ENCODE measurements around the gene TRIM34. TPM values are rescaled to one million over a fixed set of nuclear protein-coding genes. Genes with fewer than 3 reads are reported as not detected.

The TRIM34 gene
- total RNA-seq, 4 donors from 2014 or later = 1.5 to 9.8 (median 7.1) TPM

- no peaks in the 10 kb centered on the region for H3K9me3 ChIP-seq
- intact Hi-C loops (cut with DNase I; ENCODE audit: low total_unique reads) (no loop called here), in situ Hi-C loops (cut with MboI; ENCODE audit: low pct_ligation_motif_present in 1 of 4, low pct_unique_long_range_greater_than_20kb in 1 of 4, low sequenced_read_pairs in 3 of 4) (loop anchor here in 2 of 4 donors (25.0 kb wide), 1 partner anchor 202 kb away; the partner anchor contains the start of gene OR52N2 (in 2 of the 2))
- no peak overlapping the region for H3K4me3 ChIP-seq
- no peaks in the 10 kb centered on the region for H3K36me3 ChIP-seq
- no peaks in the 10 kb centered on the region for H3K27me3 ChIP-seq
- TF ChIP-seq CTCF (IDR thresholded peaks at IDR 0.05) = no peak
- DNase-seq = no peak
- 70 to 92% methylated on average over 5 of the region's 5 CpGs for WGBS, 2 donors (ENCODE audit: low coverage in 1 of 2)
- H3K27ac ChIP-seq = no peak overlapping the region
- H3K4me1 ChIP-seq = no peaks in the 10 kb centered on the region
Measured at GRCh38 chr11:5610446-5610845, 14.4 kb upstream of the TRIM34 start.

DNA sequence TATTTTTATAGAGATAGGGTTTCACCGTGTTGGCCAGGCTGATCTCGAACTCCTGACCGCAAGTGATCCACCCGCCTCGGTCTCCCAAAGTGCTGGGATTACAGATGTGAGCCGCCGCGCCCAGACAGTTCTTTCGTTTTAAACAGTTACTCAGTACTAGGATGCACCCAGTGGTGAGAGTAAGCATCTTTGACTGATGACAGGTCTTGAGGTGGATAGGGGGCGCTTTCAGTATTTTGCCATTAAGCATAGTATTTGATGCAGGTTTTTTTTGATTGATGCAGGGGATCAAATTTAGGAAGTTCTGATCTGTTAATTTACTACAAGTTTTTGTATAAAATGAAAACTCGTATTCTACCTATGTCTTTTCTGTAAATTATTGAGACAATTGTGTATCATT, 13.2 kb upstream of the TRIM34 start:
- in situ Hi-C loops (cut with MboI; ENCODE audit: low pct_ligation_motif_present in 1 of 4, low pct_unique_long_range_greater_than_20kb in 1 of 4, low sequenced_read_pairs in 3 of 4) (loop anchor here in 2 of 4 donors (25.0 kb wide), 1 partner anchor 201 kb away; the partner anchor contains the start of gene OR52N2 (in 2 of the 2)), intact Hi-C loops (cut with DNase I; ENCODE audit: low total_unique reads) (no loop called here)
- Histone ChIP-seq H3K4me1 (no peaks in the 10 kb centered on the region), H3K27me3 (no peaks in the 10 kb centered on the region), H3K9me3 (no peaks in the 10 kb centered on the region), H3K36me3 (no peaks in the 10 kb centered on the region), H3K4me3 (no peak overlapping the region), H3K27ac (no peak overlapping the region)
- TF ChIP-seq POLR2AphosphoS5 (IDR thresholded peaks at IDR 0.05) (no peak), EP300 (IDR thresholded peaks at IDR 0.05; ENCODE audit: low read depth) (no peak), CTCF (IDR thresholded peaks at IDR 0.05) (no peak), POLR2A (IDR thresholded peaks at IDR 0.05) (no peak)
- 91 to 92% methylated on average over 3 to 11 of the region's 11 CpGs for WGBS, 2 donors (ENCODE audit: low coverage in 1 of 2)
- DNase-seq = no peak

DNA sequence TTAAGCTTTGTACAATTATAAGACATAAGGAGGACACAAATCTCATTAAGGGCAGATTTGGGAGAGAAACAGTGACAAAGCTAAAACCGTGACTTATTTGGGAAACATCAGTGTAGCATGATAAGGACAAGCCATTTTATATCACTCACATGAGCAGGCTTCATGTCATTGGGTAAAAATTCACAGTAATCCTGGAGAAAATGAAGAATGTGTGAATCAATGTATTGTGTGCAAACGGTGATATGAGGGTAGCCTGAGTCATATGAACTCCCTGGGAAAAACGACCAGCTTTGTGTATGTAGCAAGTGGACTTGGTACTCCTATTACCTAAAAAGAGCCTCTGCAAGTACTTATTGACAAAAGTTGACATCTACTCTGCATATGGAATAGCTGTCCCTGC, 6.0 kb upstream of the TRIM34 start:
- H3K4me3 ChIP-seq = no peak overlapping the region
- no peak for DNase-seq
- WGBS, 2 donors (ENCODE audit: low coverage in 1 of 2) = 74 to 75% methylated on average over 3 of the region's 3 CpGs
- H3K27ac ChIP-seq = no peak overlapping the region
- H3K4me1 ChIP-seq = peaks cover 14 to 24% (median 18%) of the 10 kb centered on the region in 4 donors
- intact Hi-C loops (cut with DNase I; ENCODE audit: low total_unique reads) = no loop called here
- in situ Hi-C loops (cut with MboI; ENCODE audit: low pct_ligation_motif_present in 1 of 4, low pct_unique_long_range_greater_than_20kb in 1 of 4, low sequenced_read_pairs in 3 of 4) = loop anchor here in 2 of 4 donors (25.0 kb wide), 1 partner anchor 193 kb away; the partner anchor contains the start of gene OR52N2 (in 2 of the 2)
- no peaks in the 10 kb centered on the region for H3K9me3 ChIP-seq
- no peaks in the 10 kb centered on the region for H3K27me3 ChIP-seq
- H3K36me3 ChIP-seq = no peaks in the 10 kb centered on the region
- TF ChIP-seq EP300 (IDR thresholded peaks at IDR 0.05; ENCODE audit: low read depth) (no peak), POLR2AphosphoS5 (IDR thresholded peaks at IDR 0.05) (no peak), CTCF (IDR thresholded peaks at IDR 0.05) (no peak), POLR2A (IDR thresholded peaks at IDR 0.05) (no peak)

GRCh38 chr11:5620651-5621521, 3.9 kb upstream of the TRIM34 start:
- WGBS, 2 donors (ENCODE audit: low coverage in 1 of 2) = 20 to 40% methylated on average over 1 to 3 of the region's 3 CpGs
- Histone ChIP-seq H3K27me3 (no peaks in the 10 kb centered on the region), H3K4me3 (no peak overlapping the region), H3K4me1 (peaks cover 20 to 37% (median 29%) of the 10 kb centered on the region in 4 donors), H3K27ac (peak overlapping the region; percentile 55 to 72 (median 68)), H3K36me3 (no peaks in the 10 kb centered on the region), H3K9me3 (no peaks in the 10 kb centered on the region)
- intact Hi-C loops (cut with DNase I; ENCODE audit: low total_unique reads) = no loop called here
- in situ Hi-C loops (cut with MboI; ENCODE audit: low pct_ligation_motif_present in 1 of 4, low pct_unique_long_range_greater_than_20kb in 1 of 4, low sequenced_read_pairs in 3 of 4) = loop anchor here in 2 of 4 donors (25.0 kb wide), 1 partner anchor 191 kb away; the partner anchor contains the start of gene OR52N2 (in 2 of the 2)
- DNase-seq = no peak
- TF ChIP-seq POLR2AphosphoS5 (IDR thresholded peaks at IDR 0.05) (peak; percentile 15 to 64 (median 35)), EP300 (IDR thresholded peaks at IDR 0.05; ENCODE audit: low read depth) (no peak)

Data from transverse colon (tissue), 4 donors.